HG03175 (cell line): Measurements from ENCODE around the gene TOM1L1.
A peak's percentile ranks its signal among the peaks of the same experiment; 100 is the strongest.
"Not testable (repeated sequence)": the region's sequence is repeated elsewhere in the genome, so short reads cannot be mapped to it uniquely, and the experiment has no call there.

Experiments used
- ATAC-seq: cut with Tn5 transposase; IDR thresholded peaks from one replicate; pipeline ENCODE4 v1.9.1; 2021; ENCODE audit warnings: mild to moderate bottlenecking, moderate library complexity; ENCODE audit not compliant: unreplicated experiment

TOM1L1 gene

GRCh38 chr17:54900457-54901229 lies at the start of gene TOM1L1:
TSS of gene TOM1L1 (plus strand) at chr17:54900852. CDS start at chr17:54900866, 14 bp downstream.
- ATAC-seq, result peak; percentile 84

- ATAC-seq, result no peak
Measured at GRCh38 chr17:54859187-54859586, 41.5 kb upstream of the TOM1L1 start.

GRCh38 chr17:54860617-54861470 lies 39.8 kb upstream of the TOM1L1 start:
- no peak for ATAC-seq

- ATAC-seq, result no peak
Measured at GRCh38 chr17:54861471-54861983, 39.1 kb upstream of the TOM1L1 start.

- ATAC-seq, result no peak
Measured at GRCh38 chr17:54863176-54863575, 37.5 kb upstream of the TOM1L1 start.

GRCh38 chr17:54864070-54864469 lies 36.6 kb upstream of the TOM1L1 start:
- ATAC-seq, result no peak

- ATAC-seq, result no peak
Measured at GRCh38 chr17:54864636-54865356, 35.9 kb upstream of the TOM1L1 start.

- no peak for ATAC-seq
Measured at GRCh38 chr17:54867634-54868033, 33.0 kb upstream of the TOM1L1 start.

GRCh38 chr17:54870671-54871175 lies 29.9 kb upstream of the TOM1L1 start:
- no peak for ATAC-seq

- not testable (repeated sequence) for ATAC-seq
Measured at GRCh38 chr17:54875906-54876305, 24.7 kb upstream of the TOM1L1 start.

GRCh38 chr17:54876656-54877195 lies 23.9 kb upstream of the TOM1L1 start:
- no peak for ATAC-seq

- no peak for ATAC-seq
Measured at GRCh38 chr17:54881255-54881972, 19.2 kb upstream of the TOM1L1 start.

GRCh38 chr17:54882371-54882770 lies 18.3 kb upstream of the TOM1L1 start:
- no peak for ATAC-seq

GRCh38 chr17:54882950-54883349 lies 17.7 kb upstream of the TOM1L1 start:
- no peak for ATAC-seq

GRCh38 chr17:54883939-54884338 lies 16.7 kb upstream of the TOM1L1 start:
- no peak for ATAC-seq

GRCh38 chr17:54887787-54888186 lies 12.9 kb upstream of the TOM1L1 start:
- ATAC-seq, result no peak

GRCh38 chr17:54888254-54888653 lies 12.4 kb upstream of the TOM1L1 start:
- no peak for ATAC-seq

GRCh38 chr17:54888981-54889380 lies 11.7 kb upstream of the TOM1L1 start:
- no peak for ATAC-seq

- no peak for ATAC-seq
Measured at GRCh38 chr17:54891176-54891821, 9.4 kb upstream of the TOM1L1 start.
